Aorta (tissue), 5 donors: Measurements from ENCODE around the gene ERP29. TPM values are rescaled to one million over a fixed set of nuclear protein-coding genes. Genes with fewer than 3 reads are reported as not detected.
"Not testable (repeated sequence)": the region's sequence is repeated elsewhere in the genome, so short reads cannot be mapped to it uniquely, and the experiment has no call there.

Experiments
- ATAC-seq: fragments of 200-7000 bp; cut with Tn5 transposase; one replicate; pipeline ENCODE4 v1.9.1; 2022; ENCODE audit warnings: moderate library complexity; ENCODE audit not compliant: low FRiP score
- DNase-seq, 2 donors: peaks; one replicate each; pipeline ENCODE4 v3.0.0-alpha.2; 2020
- H3K27ac ChIP-seq, 2 donors: one replicate each; pipeline ENCODE4 v1.5.1; 2013; ENCODE audit warnings: low read length in 2 of 2, mild to moderate bottlenecking in 2 of 2, moderate library complexity in 2 of 2, control low read depth in 1 of 2, inconsistent platforms in 1 of 2, low read depth in 1 of 2
- H3K27me3 ChIP-seq, 2 donors: one replicate each; pipeline ENCODE4 v1.6.1; 2013; ENCODE audit warnings: control low read depth in 1 of 2, low read length in 1 of 2, mild to moderate bottlenecking in 1 of 2, moderate library complexity in 1 of 2; ENCODE audit not compliant: insufficient read depth in 2 of 2, control insufficient read depth in 1 of 2
- H3K36me3 ChIP-seq, 2 donors: one replicate each; pipeline ENCODE4 v1.6.1; 2013; ENCODE audit warnings: control low read depth in 1 of 2, low read length in 1 of 2, mild to moderate bottlenecking in 1 of 2; ENCODE audit not compliant: insufficient read depth in 2 of 2, control insufficient read depth in 1 of 2
- H3K4me1 ChIP-seq, 2 donors: one replicate each; pipeline ENCODE4 v1.6.1; 2013; ENCODE audit warnings: low read length in 2 of 2, control low read depth in 1 of 2, mild to moderate bottlenecking in 1 of 2, moderate library complexity in 1 of 2; ENCODE audit not compliant: insufficient read depth in 2 of 2, control insufficient read depth in 1 of 2
- H3K4me3 ChIP-seq, 2 donors: one replicate each; pipeline ENCODE4 v1.5.1; 2013; ENCODE audit warnings: low read length in 2 of 2, control low read depth in 1 of 2, mild to moderate bottlenecking in 1 of 2
- H3K9me3 ChIP-seq: one replicate; pipeline ENCODE4 v1.6.1; 2013; ENCODE audit warnings: mild to moderate bottlenecking, low read length; ENCODE audit not compliant: control insufficient read depth
- WGBS, 2 donors: extraction: QIAGEN DNeasy Blood & Tissue Kit; methylation state at CpG; one replicate each; pipeline ENCODE4 v1.1.7; 2013; 5-methylcytosine and 5-hydroxymethylcytosine counted together
- intact Hi-C, 2 donors: fragments of 100-400 bp; cut with DNase I; formaldehyde crosslinking; loops; one replicate each; pipeline versions ENCODE4 v1.14.2 to v1.15.0; 2022
- polyA plus RNA-seq, 2 donors: library from polyadenylated mRNA; stranded (reverse); fragments of 200-250 nt; gene quantifications; one replicate each; pipeline ENCODE4 v1.2.3, GENCODE V29; 2013
- total RNA-seq, 2 donors: library from RNA; stranded (reverse); fragmentation: NEBNext Ultra II Directional; extraction: Animal tissue kit (Norgen Biotek cat#: 25700); gene quantifications; one replicate each; pipeline ENCODE4 v1.2.1, GENCODE V29; 2021
- donor health status: healthy with polysubstance abuse.
- donor health status: Bipolar disorder and iron deficiency.
- donor health status: DM: no; HTN: no; CAD: no.
- donor health status: DM: no; HTN: no; CAD: no.
- donor health status: DM: yes; HTN: yes; CAD: no.

Gene ERP29
- total and polyA plus RNA-seq, 4 donors, result 41.5 to 96.2 (median 76.8) TPM

DNA sequence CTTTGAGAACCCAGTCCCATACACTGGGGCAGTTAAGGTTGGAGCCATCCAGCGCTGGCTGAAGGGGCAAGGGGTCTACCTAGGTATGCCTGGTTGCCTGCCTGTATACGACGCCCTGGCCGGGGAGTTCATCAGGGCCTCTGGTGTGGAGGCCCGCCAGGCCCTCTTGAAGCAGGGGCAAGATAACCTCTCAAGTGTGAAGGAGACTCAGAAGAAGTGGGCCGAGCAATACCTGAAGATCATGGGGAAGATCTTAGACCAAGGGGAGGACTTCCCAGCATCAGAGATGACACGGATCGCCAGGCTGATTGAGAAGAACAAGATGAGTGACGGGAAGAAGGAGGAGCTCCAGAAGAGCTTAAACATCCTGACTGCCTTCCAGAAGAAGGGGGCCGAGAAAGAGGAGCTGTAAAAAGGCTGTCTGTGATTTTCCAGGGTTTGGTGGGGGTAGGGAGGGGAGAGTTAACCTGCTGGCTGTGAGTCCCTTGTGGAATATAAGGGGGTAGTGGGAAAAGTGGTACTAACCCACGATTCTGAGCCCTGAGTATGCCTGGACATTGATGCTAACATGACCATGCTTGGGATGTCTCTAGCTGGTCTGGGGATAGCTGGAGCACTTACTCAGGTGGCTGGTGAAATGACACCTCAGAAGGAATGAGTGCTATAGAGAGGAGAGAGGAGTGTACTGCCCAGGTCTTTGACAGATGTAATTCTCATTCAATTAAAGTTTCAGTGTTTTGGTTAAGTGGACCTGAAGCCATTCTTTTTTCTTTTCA lies 9.2 kb downstream of the ERP29 start:
- no peaks in the 10 kb centered on the region for H3K4me1 ChIP-seq
- no peak for DNase-seq
- no peaks in the 10 kb centered on the region for H3K9me3 ChIP-seq
- no peaks in the 10 kb centered on the region for H3K27me3 ChIP-seq
- peaks cover 0 to 5% of the 10 kb centered on the region in 2 donors for H3K36me3 ChIP-seq
- ATAC-seq, result no peak
- WGBS, 2 donors, result 82 to 87% methylated on average over 11 of the region's 11 CpGs
- intact Hi-C loops, result no loop called here
- H3K4me3 ChIP-seq, result no peak overlapping the region
- H3K27ac ChIP-seq, result no peak overlapping the region

DNA sequence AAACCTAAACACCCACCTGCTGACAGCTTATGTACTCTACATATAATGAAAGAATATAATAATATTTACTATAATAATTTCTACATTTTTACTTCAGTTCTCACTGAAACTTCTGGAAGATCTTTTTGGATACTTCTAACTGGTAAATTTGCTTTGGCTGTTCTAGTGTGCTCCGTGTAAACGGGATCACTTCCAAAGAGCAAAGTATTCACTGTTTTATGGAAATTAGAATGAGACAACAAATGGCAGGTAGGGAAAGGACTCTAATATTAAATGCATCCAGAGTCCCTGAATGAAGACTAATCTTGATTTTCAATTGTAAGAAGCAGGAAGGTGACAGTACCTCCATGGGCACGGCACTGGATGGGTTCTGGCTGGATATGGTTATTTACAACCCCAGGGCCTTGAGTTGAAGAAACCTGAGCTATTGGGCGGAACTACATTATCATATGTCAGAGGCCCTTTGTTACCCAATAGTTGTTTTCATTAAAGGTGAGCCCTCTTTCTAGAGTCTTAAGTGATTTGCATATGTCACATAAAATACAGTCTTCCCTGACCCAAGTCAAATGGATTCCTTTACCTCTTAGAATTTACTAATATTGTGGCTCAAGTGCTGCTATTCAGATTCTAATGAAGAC lies 10.7 kb downstream of the ERP29 start:
- peaks cover 0 to 7% of the 10 kb centered on the region in 2 donors for H3K36me3 ChIP-seq
- no peak for ATAC-seq
- intact Hi-C loops, result no loop called here
- H3K4me3 ChIP-seq, result no peak overlapping the region
- no peaks in the 10 kb centered on the region for H3K9me3 ChIP-seq
- DNase-seq, result no peak
- WGBS, 2 donors, result 54 to 55% methylated on average over 4 of the region's 4 CpGs
- H3K4me1 ChIP-seq, result no peaks in the 10 kb centered on the region
- H3K27me3 ChIP-seq, result no peaks in the 10 kb centered on the region
- no peak overlapping the region for H3K27ac ChIP-seq

DNA sequence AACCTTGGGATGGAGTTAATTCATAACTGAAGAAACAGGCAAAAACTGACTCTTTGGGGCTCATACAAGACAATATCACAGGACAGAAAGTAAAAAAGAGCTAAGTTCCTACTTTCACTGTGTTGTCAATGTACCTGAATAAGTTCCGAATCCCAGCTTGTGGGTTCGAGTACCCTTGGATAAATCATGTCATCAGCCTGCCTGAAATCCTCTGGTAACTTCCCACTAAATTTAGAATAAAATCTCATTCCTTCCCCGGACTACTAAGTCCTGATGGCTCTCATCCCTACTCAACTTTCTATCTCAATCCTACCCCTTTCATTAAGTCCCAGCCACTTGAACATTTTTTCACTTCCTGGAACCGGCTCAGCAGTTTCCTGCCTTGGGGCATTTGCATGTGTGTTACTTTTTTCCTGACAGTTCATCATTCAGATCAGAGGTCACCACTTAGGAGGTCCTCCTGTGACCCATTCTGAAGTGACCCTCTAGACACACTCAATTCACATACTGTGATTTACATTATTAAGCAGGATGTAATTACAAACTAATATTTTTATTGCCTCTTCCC lies 12.7 kb downstream of the ERP29 start:
- H3K9me3 ChIP-seq, result no peaks in the 10 kb centered on the region
- intact Hi-C loops, result no loop called here
- no peak overlapping the region for H3K4me3 ChIP-seq
- no peak overlapping the region for H3K27ac ChIP-seq
- no peak for ATAC-seq
- H3K36me3 ChIP-seq, result peaks cover 0 to 3% of the 10 kb centered on the region in 2 donors
- DNase-seq, result no peak
- no peaks in the 10 kb centered on the region for H3K27me3 ChIP-seq
- 64 to 66% methylated on average over 4 of the region's 4 CpGs for WGBS, 2 donors
- H3K4me1 ChIP-seq, result no peaks in the 10 kb centered on the region

DNA sequence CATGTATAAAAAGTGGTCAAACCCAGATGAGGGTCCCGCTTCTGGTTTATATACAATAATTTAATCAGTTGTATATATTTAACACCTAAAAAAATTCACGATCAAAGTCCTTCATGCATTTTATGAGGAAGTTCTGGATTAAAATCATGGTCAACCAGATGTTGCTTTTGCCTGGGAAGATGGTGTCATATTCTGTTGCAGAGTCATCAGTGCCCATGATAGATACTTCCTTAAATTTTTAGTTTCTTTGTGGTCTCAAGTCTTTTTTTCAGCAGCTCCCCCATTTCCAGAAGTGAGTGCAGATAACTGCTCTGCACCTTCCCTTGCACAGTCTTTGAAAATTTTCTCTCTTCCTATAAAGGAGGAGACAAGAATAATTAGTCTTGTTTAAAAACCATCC lies 16.1 kb downstream of the ERP29 start:
- no peak for ATAC-seq
- H3K4me3 ChIP-seq, result no peak overlapping the region
- no peaks in the 10 kb centered on the region for H3K27me3 ChIP-seq
- 93% methylated on average over 2 of the region's 2 CpGs for WGBS, 2 donors
- no peak for DNase-seq
- no peaks in the 10 kb centered on the region for H3K9me3 ChIP-seq
- H3K27ac ChIP-seq, result no peak overlapping the region
- intact Hi-C loops, result no loop called here
- no peaks in the 10 kb centered on the region for H3K4me1 ChIP-seq
- H3K36me3 ChIP-seq, result peaks cover 2 to 7% of the 10 kb centered on the region in 2 donors

DNA sequence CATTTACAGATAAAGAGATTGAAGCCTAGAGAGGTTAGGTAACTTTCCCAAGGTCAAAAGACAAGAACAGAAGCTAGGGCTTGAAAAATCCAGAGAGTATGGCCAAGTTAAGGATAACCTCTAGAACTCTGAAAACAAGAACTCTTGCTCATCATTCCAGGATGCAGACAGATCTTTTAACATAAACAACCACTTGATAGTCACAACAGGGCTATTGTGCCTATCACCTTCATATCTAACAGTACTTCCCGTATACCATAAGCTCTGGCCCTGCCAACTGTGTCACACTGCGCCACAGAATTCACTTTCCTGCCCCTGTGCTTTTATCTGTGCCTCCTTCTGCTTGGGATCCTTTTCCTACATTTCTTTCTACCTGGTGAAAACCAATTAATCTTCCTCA lies 18.2 kb downstream of the ERP29 start:
- Histone ChIP-seq H3K4me1 (no peaks in the 10 kb centered on the region), H3K27me3 (no peaks in the 10 kb centered on the region), H3K9me3 (no peaks in the 10 kb centered on the region), H3K27ac (no peak overlapping the region), H3K4me3 (no peak overlapping the region), H3K36me3 (peaks cover 2 to 7% of the 10 kb centered on the region in 2 donors)
- intact Hi-C loops, result no loop called here
- WGBS, 2 donors, result 75 to 82% methylated on average over 2 of the region's 2 CpGs
- DNase-seq, result no peak
- ATAC-seq, result no peak

DNA sequence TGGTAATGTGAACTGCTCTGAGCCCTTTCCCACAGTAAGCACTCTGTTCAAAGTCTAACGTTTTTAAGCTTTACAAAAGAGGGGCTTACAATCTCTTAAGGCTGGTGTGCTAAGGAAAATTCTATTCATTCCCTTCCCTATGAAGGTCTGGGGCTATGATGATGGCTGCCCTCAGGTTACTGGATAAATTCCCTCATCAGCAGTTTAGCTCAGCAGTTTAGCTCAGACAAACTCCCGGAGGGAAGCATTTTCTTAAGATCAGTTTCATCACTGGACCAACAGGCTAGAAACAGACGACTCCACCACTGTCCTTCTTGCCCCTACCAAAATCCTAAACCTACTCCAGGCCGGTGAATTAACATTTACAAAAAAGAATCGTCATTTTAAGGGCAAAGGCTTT lies 19.1 kb downstream of the ERP29 start:
- intact Hi-C loops, result no loop called here
- ATAC-seq, result no peak
- Histone ChIP-seq H3K27me3 (no peaks in the 10 kb centered on the region), H3K4me3 (no peak overlapping the region), H3K27ac (no peak overlapping the region), H3K9me3 (no peaks in the 10 kb centered on the region), H3K36me3 (peaks cover 2 to 11% of the 10 kb centered on the region in 2 donors), H3K4me1 (no peaks in the 10 kb centered on the region)
- 89 to 90% methylated on average over 5 of the region's 5 CpGs for WGBS, 2 donors
- no peak for DNase-seq

DNA sequence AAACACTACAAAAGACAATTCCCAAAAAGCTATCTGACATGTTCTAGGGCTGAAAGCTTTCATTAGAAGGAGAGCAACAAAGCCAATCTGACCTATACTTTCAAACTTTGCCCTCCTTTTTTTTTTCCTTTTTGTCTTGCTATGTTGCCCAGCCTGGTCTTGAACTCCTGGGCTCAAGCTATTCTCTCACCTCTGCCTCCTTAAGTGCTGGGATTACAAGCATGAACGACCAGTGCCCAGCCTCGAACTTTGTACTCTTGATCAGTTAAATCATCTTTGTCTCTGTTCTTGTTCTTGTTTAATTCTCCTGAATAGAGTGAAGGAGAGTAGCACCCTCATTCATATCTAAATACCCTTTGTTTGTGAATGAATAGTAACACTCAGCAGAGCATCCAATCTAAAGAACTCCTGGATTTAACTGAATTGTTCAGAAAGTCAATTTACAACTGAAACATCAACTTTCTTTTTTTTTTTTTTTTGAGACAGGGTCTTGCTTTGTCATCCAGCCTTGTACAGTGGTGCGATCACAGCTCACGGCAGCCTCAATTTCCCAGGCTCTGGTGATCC lies 22.1 kb downstream of the ERP29 start:
- Histone ChIP-seq H3K27me3 (no peaks in the 10 kb centered on the region), H3K27ac (no peak overlapping the region), H3K4me1 (no peaks in the 10 kb centered on the region), H3K36me3 (peaks cover 0 to 11% of the 10 kb centered on the region in 2 donors), H3K9me3 (no peaks in the 10 kb centered on the region), H3K4me3 (no peak overlapping the region)
- intact Hi-C loops, result no loop called here
- 83 to 88% methylated on average over 4 of the region's 4 CpGs for WGBS, 2 donors
- no peak for ATAC-seq
- DNase-seq, result no peak

DNA sequence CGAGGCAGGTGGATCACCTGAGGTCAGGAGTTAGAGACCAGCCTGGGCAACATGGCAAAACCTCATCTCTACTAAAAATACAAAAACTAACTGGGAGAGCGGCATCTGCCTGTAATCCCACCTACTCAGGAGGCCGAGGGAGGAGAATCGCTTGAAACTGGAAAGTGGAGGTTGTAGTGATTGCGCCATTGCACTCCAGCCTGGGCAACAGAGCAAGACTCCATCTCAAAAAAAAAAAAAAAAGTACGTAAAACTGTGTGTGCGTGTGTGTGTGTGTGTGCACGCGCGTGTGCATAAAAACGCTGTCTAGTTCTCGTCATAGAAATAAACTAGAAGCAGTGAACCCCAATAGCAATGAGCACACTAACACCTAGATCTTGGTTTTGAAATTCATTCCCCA lies 23.4 kb downstream of the ERP29 start:
- DNase-seq, H3K27me3 ChIP-seq, ATAC-seq, intact Hi-C loops, H3K9me3 ChIP-seq, H3K27ac ChIP-seq, H3K4me3 ChIP-seq, H3K4me1 ChIP-seq: not testable (repeated sequence)
- H3K36me3 ChIP-seq, result peaks cover 0 to 11% of the 10 kb centered on the region in 2 donors
- 92 to 95% methylated on average over 12 of the region's 12 CpGs for WGBS, 2 donors
